ENCODE measurements around the gene NFIX. TPM values are rescaled to one million over a fixed set of nuclear protein-coding genes. Genes with fewer than 3 reads are reported as not detected.
A peak's percentile ranks its signal among the peaks of the same experiment; 100 is the strongest.

The NFIX gene
- total and polyA plus RNA-seq, 9 of the 15 experiments (the other 6 are each of a cell fraction or from before 2014, with no cell fraction given) = 0.28 to 26.8 (median 5.4) TPM

DNA sequence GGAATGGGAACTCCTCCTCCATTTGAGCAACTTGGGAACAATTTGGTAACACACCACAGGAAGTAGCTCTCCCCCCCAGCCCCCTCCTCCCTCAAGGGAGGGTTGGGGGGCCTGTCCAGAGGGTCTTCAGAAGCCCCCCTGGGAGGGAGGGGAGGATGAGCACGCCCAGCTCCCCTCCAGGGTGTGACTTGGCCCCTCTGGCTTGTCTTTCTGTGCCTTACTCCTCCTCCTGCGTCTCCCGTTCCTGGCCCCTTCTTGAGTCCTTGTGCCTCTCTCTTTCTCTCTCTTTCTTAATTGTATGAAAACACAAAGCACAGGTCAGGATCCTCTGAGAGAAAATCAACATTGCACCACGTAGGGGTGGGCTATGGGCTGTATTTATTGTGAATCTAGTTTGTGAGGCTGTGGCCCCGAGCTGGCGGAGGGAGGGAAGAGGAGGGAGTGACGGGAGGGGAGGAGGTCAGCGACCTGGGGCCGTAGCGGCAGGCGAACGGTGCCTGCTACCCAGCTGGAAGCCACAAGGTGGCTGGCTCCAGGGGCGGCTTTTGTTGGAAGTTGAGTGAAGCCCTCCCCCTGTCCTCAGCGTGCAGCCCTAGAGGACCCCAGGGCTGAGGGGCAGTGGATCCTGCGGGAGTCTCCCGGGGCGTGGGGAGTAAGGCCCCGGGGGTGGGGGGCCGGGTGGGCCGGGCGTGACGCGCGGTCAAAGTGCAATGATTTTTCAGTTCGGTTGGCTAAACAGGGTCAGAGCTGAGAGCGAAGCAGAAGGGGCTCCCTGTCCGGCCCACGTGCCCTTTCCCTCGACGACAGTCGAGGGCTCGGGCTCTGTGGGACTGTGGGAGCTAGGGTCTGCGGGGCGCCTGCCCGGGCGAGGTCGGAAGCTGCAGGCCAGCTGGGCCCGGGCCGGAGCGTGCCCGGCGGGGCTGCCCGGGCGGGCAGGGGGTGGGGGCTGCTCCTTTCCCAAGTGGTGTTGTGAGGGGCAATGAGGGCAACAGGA, 101.0 kb downstream of the NFIX start (continued):
- TF ChIP-seq, protein P1, sequence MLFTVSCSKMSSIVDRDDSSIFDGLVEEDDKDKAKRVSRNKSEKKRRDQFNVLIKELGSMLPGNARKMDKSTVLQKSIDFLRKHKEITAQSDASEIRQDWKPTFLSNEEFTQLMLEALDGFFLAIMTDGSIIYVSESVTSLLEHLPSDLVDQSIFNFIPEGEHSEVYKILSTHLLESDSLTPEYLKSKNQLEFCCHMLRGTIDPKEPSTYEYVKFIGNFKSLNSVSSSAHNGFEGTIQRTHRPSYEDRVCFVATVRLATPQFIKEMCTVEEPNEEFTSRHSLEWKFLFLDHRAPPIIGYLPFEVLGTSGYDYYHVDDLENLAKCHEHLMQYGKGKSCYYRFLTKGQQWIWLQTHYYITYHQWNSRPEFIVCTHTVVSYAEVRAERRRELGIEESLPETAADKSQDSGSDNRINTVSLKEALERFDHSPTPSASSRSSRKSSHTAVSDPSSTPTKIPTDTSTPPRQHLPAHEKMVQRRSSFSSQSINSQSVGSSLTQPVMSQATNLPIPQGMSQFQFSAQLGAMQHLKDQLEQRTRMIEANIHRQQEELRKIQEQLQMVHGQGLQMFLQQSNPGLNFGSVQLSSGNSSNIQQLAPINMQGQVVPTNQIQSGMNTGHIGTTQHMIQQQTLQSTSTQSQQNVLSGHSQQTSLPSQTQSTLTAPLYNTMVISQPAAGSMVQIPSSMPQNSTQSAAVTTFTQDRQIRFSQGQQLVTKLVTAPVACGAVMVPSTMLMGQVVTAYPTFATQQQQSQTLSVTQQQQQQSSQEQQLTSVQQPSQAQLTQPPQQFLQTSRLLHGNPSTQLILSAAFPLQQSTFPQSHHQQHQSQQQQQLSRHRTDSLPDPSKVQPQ (CRISPR knock-in tag; IDR thresholded peaks at IDR 0.05; ENCODE audit: borderline replicate concordance) = no peak
- TF ChIP-seq EGR1 (conservative IDR thresholded peaks at IDR 0.05) (no peak), TOE1 (IDR thresholded peaks at IDR 0.05; ENCODE audit: borderline replicate concordance) (no peak), TOE1 (CRISPR knock-in tag; IDR thresholded peaks at IDR 0.05; ENCODE audit: borderline replicate concordance, low read depth) (no peak), GABPB2 (CRISPR knock-in tag; conservative IDR thresholded peaks at IDR 0.05) (no peak), NR3C1 (CRISPR knock-in tag; IDR thresholded peaks at IDR 0.05) (no peak), MAZ (CRISPR knock-in tag; conservative IDR thresholded peaks at IDR 0.05 in 1 of 2, IDR thresholded peaks at IDR 0.05 in 1 of 2) (peak; percentile 78 to 79), KDM1A (IDR thresholded peaks at IDR 0.05) (no peak), POU5F1 (IDR thresholded peaks at IDR 0.05; ENCODE audit: borderline replicate concordance, low read depth, low read length, partially characterized antibody) (no peak)
- TF ChIP-seq, protein P2, sequence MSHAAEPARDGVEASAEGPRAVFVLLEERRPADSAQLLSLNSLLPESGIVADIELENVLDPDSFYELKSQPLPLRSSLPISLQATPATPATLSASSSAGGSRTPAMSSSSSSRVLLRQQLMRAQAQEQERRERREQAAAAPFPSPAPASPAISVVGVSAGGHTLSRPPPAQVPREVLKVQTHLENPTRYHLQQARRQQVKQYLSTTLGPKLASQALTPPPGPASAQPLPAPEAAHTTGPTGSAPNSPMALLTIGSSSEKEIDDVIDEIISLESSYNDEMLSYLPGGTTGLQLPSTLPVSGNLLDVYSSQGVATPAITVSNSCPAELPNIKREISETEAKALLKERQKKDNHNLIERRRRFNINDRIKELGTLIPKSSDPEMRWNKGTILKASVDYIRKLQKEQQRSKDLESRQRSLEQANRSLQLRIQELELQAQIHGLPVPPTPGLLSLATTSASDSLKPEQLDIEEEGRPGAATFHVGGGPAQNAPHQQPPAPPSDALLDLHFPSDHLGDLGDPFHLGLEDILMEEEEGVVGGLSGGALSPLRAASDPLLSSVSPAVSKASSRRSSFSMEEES (CRISPR knock-in tag; IDR thresholded peaks at IDR 0.05) = no peak
- TF ChIP-seq, protein P3, sequence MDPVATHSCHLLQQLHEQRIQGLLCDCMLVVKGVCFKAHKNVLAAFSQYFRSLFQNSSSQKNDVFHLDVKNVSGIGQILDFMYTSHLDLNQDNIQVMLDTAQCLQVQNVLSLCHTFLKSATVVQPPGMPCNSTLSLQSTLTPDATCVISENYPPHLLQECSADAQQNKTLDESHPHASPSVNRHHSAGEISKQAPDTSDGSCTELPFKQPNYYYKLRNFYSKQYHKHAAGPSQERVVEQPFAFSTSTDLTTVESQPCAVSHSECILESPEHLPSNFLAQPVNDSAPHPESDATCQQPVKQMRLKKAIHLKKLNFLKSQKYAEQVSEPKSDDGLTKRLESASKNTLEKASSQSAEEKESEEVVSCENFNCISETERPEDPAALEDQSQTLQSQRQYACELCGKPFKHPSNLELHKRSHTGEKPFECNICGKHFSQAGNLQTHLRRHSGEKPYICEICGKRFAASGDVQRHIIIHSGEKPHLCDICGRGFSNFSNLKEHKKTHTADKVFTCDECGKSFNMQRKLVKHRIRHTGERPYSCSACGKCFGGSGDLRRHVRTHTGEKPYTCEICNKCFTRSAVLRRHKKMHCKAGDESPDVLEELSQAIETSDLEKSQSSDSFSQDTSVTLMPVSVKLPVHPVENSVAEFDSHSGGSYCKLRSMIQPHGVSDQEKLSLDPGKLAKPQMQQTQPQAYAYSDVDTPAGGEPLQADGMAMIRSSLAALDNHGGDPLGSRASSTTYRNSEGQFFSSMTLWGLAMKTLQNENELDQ (CRISPR knock-in tag; IDR thresholded peaks at IDR 0.05; ENCODE audit: borderline replicate concordance) = no peak
- TF ChIP-seq, protein P4, sequence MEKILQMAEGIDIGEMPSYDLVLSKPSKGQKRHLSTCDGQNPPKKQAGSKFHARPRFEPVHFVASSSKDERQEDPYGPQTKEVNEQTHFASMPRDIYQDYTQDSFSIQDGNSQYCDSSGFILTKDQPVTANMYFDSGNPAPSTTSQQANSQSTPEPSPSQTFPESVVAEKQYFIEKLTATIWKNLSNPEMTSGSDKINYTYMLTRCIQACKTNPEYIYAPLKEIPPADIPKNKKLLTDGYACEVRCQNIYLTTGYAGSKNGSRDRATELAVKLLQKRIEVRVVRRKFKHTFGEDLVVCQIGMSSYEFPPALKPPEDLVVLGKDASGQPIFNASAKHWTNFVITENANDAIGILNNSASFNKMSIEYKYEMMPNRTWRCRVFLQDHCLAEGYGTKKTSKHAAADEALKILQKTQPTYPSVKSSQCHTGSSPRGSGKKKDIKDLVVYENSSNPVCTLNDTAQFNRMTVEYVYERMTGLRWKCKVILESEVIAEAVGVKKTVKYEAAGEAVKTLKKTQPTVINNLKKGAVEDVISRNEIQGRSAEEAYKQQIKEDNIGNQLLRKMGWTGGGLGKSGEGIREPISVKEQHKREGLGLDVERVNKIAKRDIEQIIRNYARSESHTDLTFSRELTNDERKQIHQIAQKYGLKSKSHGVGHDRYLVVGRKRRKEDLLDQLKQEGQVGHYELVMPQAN (IDR thresholded peaks at IDR 0.05; ENCODE audit: borderline replicate concordance) = no peak
